ENCODE data around the gene ZRANB1. TPM values are rescaled to one million over a fixed set of nuclear protein-coding genes. Genes with fewer than 3 reads are reported as not detected.
A peak's percentile ranks its signal among the peaks of the same experiment; 100 is the strongest.

ZRANB1 gene
- total and polyA plus RNA-seq, 2 experiments from 2014 or later: 4.2 to 26.7 TPM

DNA sequence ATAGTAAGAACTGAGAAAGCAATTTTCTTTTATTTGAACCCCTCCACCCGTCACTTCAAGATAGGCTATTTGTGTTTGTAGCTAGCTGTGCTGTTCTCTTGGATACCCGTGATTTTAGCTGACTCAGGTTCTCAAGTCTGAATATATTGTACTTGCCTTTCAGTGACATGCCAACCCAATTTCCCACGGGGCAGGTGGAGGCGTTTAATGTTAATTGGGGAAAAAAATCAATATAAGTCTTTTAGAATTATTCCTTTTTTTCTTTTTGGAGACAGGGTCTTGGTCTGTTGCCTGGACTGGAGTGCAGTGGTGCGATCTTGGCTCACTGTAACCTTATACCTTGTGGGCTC lies 36.4 kb downstream of the ZRANB1 start (continued):
- no peak for TF ChIP-seq ZNF462 (CRISPR knock-in tag; IDR thresholded peaks at IDR 0.05)

DNA sequence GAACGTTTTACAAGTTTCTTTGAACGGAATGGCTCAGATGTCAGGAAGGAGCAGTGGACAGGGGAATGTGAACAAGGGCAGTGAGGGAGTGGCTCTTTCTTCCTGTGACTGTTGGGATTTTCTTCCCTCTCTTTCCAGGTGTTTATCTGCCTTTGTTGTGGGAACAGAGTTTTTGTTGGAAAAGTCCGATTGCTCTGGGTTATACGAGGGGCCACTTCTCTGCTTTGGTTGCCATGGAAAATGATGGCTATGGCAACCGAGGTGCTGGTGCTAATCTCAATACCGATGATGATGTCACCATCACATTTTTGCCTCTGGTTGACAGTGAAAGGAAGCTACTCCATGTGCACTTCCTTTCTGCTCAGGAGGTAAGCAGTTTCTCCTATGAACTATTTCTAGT lies 41.4 kb downstream of the ZRANB1 start:
- Histone ChIP-seq H3K4me2 (no peak overlapping the region), H3K79me2 (replicated peaks; ENCODE audit: insufficient read depth) (peaks cover 25% of the 10 kb centered on the region), H2AFZ (no peak overlapping the region), H3K27ac (ENCODE audit: low read depth) (peak overlapping the region; percentile 60; the same call in 1 of the 2 replicates), H4K20me1 (replicated peaks; ENCODE audit: insufficient read depth) (peaks cover 13% of the 10 kb centered on the region), H3K4me1 (ENCODE audit: insufficient read depth) (no peaks in the 10 kb centered on the region), H3K36me3 (ENCODE audit: insufficient read depth) (peaks cover 17% of the 10 kb centered on the region; the same call in 1 of the 2 replicates), H3K9me2 (ENCODE audit: insufficient read depth) (no peaks in the 10 kb centered on the region), H3K27me3 (ENCODE audit: insufficient read depth) (no peaks in the 10 kb centered on the region), H3F3A (replicated peaks; ENCODE audit: low read depth) (peaks cover 10% of the 10 kb centered on the region), H3K4me3 (no peak overlapping the region)
- Mint-ChIP-seq H3K4me3 (no peak overlapping the region), H3K27me3 (ENCODE audit: insufficient read depth, low read depth, poor library complexity) (peaks cover 19% of the 10 kb centered on the region), H3K27ac (no peak overlapping the region), H3K4me1 (peaks cover 4% of the 10 kb centered on the region; the same call in 1 of the 3 replicates), H3K9me3 (no peaks in the 10 kb centered on the region), H3K36me3 (ENCODE audit: low read depth) (peaks cover 52% of the 10 kb centered on the region)
- DNase-seq (ENCODE audit: low spot score): peak; percentile 36
- ATAC-seq: peak; percentile 22; the same call in 2 of the 3 replicates
- no peak for TF ChIP-seq EZH2phosphoT487 (IDR thresholded peaks at IDR 0.05; ENCODE audit: unreplicated experiment)
- TF ChIP-seq CREB1 (CRISPR knock-in tag; IDR thresholded peaks at IDR 0.05; ENCODE audit: low read depth): no peak
- TF ChIP-seq, protein P1, sequence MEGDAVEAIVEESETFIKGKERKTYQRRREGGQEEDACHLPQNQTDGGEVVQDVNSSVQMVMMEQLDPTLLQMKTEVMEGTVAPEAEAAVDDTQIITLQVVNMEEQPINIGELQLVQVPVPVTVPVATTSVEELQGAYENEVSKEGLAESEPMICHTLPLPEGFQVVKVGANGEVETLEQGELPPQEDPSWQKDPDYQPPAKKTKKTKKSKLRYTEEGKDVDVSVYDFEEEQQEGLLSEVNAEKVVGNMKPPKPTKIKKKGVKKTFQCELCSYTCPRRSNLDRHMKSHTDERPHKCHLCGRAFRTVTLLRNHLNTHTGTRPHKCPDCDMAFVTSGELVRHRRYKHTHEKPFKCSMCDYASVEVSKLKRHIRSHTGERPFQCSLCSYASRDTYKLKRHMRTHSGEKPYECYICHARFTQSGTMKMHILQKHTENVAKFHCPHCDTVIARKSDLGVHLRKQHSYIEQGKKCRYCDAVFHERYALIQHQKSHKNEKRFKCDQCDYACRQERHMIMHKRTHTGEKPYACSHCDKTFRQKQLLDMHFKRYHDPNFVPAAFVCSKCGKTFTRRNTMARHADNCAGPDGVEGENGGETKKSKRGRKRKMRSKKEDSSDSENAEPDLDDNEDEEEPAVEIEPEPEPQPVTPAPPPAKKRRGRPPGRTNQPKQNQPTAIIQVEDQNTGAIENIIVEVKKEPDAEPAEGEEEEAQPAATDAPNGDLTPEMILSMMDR (conservative IDR thresholded peaks at IDR 0.05; ENCODE audit: low read depth in 2 of 2): no peak
- TF ChIP-seq EZH2 (IDR thresholded peaks at IDR 0.05; ENCODE audit: low read depth, unreplicated experiment): no peak
- no peak for TF ChIP-seq STAT1 (IDR thresholded peaks at IDR 0.05; ENCODE audit: unreplicated experiment)
- no peak for TF ChIP-seq ZNF114 (CRISPR knock-in tag; IDR thresholded peaks at IDR 0.05)
- no peak for TF ChIP-seq ZNF331 (CRISPR knock-in tag; IDR thresholded peaks at IDR 0.05; ENCODE audit: low read depth)
- no peak for TF ChIP-seq JUNB (IDR thresholded peaks at IDR 0.05; ENCODE audit: unreplicated experiment)
- no peak for TF ChIP-seq REST (IDR thresholded peaks at IDR 0.05; ENCODE audit: unreplicated experiment)
- TF ChIP-seq NANOG (IDR thresholded peaks at IDR 0.05; ENCODE audit: borderline replicate concordance): no peak
- TF ChIP-seq, protein P2, sequence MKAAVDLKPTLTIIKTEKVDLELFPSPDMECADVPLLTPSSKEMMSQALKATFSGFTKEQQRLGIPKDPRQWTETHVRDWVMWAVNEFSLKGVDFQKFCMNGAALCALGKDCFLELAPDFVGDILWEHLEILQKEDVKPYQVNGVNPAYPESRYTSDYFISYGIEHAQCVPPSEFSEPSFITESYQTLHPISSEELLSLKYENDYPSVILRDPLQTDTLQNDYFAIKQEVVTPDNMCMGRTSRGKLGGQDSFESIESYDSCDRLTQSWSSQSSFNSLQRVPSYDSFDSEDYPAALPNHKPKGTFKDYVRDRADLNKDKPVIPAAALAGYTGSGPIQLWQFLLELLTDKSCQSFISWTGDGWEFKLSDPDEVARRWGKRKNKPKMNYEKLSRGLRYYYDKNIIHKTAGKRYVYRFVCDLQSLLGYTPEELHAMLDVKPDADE (IDR thresholded peaks at IDR 0.05): no peak
- no peak for TF ChIP-seq POLR2AphosphoS5 (IDR thresholded peaks at IDR 0.05; ENCODE audit: low read depth)
